K562 (cell line): ENCODE measurements around the gene CCDC192. TPM values are rescaled to one million over a fixed set of nuclear protein-coding genes. Genes with fewer than 3 reads are reported as not detected.
A peak's percentile ranks its signal among the peaks of the same experiment; 100 is the strongest.

ENCODE experiments used
- JUNB ChIP-seq: fragments of 450-650 bp; formaldehyde crosslinking; conservative IDR thresholded peaks from 2 replicates; pipeline ENCODE4 v1.4.0; 2020; ENCODE audit warnings: mild to moderate bottlenecking
- NFIC ChIP-seq: fragments of 450-650 bp; IDR thresholded peaks from 2 replicates; pipeline ENCODE4 v1.6.1; 2017; ENCODE audit warnings: mild to moderate bottlenecking, inconsistent platforms
- NR2C1 ChIP-seq, 2 experiments: fragments of 450-650 bp; IDR thresholded peaks; 2 replicates each; pipeline ENCODE4 v1.6.1; 2017; ENCODE audit warnings: mild to moderate bottlenecking in 2 of 2, antibody characterized with exemption in 1 of 2, inconsistent platforms in 1 of 2, missing compliant biosample characterization in 1 of 2, missing genetic modification characterization in 1 of 2
- STAT5B ChIP-seq: fragments of 250-450 bp; sonication (Bioruptor Pico); IDR thresholded peaks from 2 replicates; pipeline ENCODE4 v1.8.0; 2021; ENCODE audit warnings: mild to moderate bottlenecking, inconsistent platforms
- U2AF2 ChIP-seq: fragments of 200-400 bp; formaldehyde crosslinking; optimal IDR thresholded peaks from 2 replicates; pipeline ENCODE3; 2017; ENCODE audit warnings: low read depth, mild to moderate bottlenecking, low read length
- polyA plus RNA-seq, 8 experiments: library from polyadenylated mRNA; depleted of rRNA in 4 of 8; stranded (reverse) in 5 of 8; unstranded in 3 of 8; fragments of >200 nt; fragmentation: Nextera tagmentation in 2 of 8; fragmentation: Illumina TruSeq in 1 of 8; extraction: Ambion mirVana in 2 of 8; extraction: Trizol in 1 of 8; gene quantifications; 2 replicates each; pipeline versions ENCODE4 v1.2.1 to v1.2.3, GENCODE V29; 2011 to 2014; ENCODE audit warnings: inconsistent platforms in 1 of 8, missing spikeins in 1 of 8
- total RNA-seq, 7 experiments: library from RNA; depleted of rRNA in 6 of 7; stranded (reverse); fragments of >200 nt in 6 of 7; fragmentation: Illumina TruSeq in 2 of 7; extraction: Trizol in 2 of 7; gene quantifications; 2 replicates each; pipeline versions ENCODE4 v1.2.1 to v1.2.3, GENCODE V29; 2011 to 2021; ENCODE audit warnings: low replicate concordance in 1 of 7
- TF ChIP-seq, protein P1 (sequence below), 3 experiments: IDR thresholded peaks in 2 of 3; conservative IDR thresholded peaks in 1 of 3; 2 replicates each; pipeline ENCODE4 v1.5.1; 2011 to 2012; ENCODE audit warnings: low read length in 3 of 3, mild to moderate bottlenecking in 3 of 3, control low read depth in 2 of 3, improper control_type of control experiment in 1 of 3, inconsistent platforms in 1 of 3, low read depth in 1 of 3, mixed read lengths in 1 of 3, moderate library complexity in 1 of 3; ENCODE audit not compliant: insufficient read depth in 2 of 3
- TF ChIP-seq, protein P2 (sequence below): sonication (generic); IDR thresholded peaks from 2 replicates; pipeline ENCODE4 v1.6.1; 2016

Gene CCDC192
- total and polyA plus RNA-seq, 9 of the 15 experiments (the other 6 are each of a cell fraction or from before 2014, with no cell fraction given): 0.21 to 0.66 (median 0.38) TPM; not detected in 2

DNA sequence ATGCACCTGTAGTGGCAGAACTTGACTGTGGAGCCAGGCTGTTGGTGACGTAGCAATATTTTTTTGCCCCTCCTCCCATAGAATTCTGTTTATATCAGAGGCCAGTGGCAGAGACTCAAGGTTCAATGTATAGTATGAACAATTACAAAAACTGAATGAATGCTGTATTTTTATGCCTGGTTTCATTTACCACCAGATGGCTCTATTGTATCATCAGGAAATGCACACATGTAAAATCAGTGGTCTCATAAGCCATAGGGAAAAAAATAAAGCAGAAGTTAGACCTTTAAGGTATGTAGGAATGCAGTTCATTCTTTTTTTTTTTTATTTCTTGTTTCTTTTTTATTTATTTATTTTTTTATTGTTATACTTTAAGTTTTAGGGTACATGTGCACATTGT lies 43.6 kb downstream of the CCDC192 start (continued):
- TF ChIP-seq NR2C1 (IDR thresholded peaks at IDR 0.05) (no peak), NR2C1 (tag; IDR thresholded peaks at IDR 0.05) (no peak), NFIC (no peak), U2AF2 (no peak), STAT5B (no peak), JUNB (CRISPR knock-in tag) (no peak)
- TF ChIP-seq, protein P1, sequence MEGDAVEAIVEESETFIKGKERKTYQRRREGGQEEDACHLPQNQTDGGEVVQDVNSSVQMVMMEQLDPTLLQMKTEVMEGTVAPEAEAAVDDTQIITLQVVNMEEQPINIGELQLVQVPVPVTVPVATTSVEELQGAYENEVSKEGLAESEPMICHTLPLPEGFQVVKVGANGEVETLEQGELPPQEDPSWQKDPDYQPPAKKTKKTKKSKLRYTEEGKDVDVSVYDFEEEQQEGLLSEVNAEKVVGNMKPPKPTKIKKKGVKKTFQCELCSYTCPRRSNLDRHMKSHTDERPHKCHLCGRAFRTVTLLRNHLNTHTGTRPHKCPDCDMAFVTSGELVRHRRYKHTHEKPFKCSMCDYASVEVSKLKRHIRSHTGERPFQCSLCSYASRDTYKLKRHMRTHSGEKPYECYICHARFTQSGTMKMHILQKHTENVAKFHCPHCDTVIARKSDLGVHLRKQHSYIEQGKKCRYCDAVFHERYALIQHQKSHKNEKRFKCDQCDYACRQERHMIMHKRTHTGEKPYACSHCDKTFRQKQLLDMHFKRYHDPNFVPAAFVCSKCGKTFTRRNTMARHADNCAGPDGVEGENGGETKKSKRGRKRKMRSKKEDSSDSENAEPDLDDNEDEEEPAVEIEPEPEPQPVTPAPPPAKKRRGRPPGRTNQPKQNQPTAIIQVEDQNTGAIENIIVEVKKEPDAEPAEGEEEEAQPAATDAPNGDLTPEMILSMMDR (IDR thresholded peaks at IDR 0.05 in 2 of 3, conservative IDR thresholded peaks at IDR 0.05 in 1 of 3; ENCODE audit: insufficient read depth in 2 of 3, low read depth in 1 of 3, low read length in 3 of 3): peak; percentile 28 to 62 (median 31); a peak in 4 of 6 replicates
- TF ChIP-seq, protein P2, sequence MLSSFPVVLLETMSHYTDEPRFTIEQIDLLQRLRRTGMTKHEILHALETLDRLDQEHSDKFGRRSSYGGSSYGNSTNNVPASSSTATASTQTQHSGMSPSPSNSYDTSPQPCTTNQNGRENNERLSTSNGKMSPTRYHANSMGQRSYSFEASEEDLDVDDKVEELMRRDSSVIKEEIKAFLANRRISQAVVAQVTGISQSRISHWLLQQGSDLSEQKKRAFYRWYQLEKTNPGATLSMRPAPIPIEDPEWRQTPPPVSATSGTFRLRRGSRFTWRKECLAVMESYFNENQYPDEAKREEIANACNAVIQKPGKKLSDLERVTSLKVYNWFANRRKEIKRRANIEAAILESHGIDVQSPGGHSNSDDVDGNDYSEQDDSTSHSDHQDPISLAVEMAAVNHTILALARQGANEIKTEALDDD: no peak
